ENCODE results near the gene RRP1.

Gene RRP1

DNA sequence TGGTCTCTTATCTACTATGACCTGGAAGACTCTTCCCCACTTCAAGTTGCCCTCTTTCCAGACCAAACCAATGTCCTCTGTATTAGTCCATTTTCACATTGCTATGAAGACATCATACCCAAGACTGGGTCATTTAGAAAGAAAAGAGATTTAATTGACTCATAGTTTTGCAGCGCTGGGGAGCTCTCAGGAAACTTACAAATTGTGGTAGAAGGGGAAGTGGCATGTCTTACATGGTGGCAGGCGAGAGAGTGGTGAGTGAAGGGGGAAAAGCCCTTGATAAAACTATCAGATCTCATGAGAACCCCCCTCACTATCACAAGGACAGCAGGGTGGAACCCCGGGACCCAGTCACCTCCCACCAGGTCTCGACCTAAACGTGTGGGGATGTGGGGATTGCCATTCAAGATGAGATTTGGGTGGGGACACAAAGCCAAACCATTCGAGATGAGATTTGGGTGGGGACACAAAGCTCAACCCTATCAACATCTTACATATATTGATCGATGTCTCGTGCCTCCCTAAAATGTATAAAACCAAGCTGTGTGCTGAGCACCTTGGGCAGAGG lies 61.4 kb downstream of the RRP1 start:
- TF ChIP-seq, protein P1, sequence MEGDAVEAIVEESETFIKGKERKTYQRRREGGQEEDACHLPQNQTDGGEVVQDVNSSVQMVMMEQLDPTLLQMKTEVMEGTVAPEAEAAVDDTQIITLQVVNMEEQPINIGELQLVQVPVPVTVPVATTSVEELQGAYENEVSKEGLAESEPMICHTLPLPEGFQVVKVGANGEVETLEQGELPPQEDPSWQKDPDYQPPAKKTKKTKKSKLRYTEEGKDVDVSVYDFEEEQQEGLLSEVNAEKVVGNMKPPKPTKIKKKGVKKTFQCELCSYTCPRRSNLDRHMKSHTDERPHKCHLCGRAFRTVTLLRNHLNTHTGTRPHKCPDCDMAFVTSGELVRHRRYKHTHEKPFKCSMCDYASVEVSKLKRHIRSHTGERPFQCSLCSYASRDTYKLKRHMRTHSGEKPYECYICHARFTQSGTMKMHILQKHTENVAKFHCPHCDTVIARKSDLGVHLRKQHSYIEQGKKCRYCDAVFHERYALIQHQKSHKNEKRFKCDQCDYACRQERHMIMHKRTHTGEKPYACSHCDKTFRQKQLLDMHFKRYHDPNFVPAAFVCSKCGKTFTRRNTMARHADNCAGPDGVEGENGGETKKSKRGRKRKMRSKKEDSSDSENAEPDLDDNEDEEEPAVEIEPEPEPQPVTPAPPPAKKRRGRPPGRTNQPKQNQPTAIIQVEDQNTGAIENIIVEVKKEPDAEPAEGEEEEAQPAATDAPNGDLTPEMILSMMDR (IDR thresholded peaks at IDR 0.05; ENCODE audit: borderline replicate concordance, insufficient read depth, low read depth, low read length): no peak

GRCh38 chr21:43851593-43851992 lies 62.2 kb downstream of the RRP1 start:
- TF ChIP-seq, protein P1 (IDR thresholded peaks at IDR 0.05; ENCODE audit: borderline replicate concordance, insufficient read depth, low read depth, low read length): no peak
- H3K4me3 ChIP-seq (ENCODE audit: low read depth, low read length): no peak overlapping the region

More for the DNA sequence above, 61.4 kb downstream of the RRP1 start:
- H3K4me3 ChIP-seq (ENCODE audit: low read depth, low read length): no peak overlapping the region

DNA sequence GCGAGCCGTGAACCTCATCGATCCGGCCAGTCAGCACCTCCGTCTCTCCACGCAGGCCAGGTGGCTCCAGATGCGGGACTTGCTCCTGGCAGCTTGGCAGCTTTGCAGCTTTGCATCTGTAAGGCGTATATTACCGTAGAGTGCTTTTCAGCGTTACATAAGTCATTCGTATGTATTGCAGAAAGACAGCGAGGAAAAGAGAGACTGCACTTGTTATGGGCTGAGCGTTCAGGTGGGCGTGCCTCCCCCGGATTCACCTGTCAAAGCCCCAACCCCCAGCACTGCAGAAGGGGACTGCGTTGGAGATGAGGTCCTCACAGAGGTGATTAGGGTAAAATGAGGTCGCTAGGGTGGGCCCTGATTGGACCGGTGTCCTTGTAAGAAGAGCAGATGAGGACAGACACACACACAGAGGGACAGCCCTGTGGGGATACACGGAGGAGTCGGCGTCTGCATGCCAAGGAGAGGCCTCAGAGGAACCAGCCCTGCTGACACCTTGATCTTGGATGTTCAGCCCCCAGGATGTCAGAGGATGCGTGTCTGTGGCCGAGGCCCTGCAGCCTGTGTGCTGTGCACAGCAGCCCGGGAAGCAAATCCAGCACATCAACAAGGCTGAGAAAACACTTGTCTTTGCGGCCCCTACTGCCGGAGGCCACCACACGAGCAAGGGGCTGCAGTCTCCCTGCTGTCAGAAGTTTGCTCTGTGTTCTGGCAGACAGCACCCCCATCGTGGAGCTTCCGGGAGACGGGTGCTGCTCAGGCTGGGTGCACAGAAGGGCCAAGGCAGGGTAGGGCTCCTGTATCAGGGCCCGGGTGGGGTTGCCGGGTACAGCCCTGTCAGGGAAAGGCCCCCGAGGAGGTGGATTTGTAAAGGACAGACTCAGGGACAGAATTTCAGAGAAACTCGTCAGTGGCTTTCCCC lies 64.7 kb downstream of the RRP1 start:
- H3K4me3 ChIP-seq (ENCODE audit: low read depth, low read length): no peak overlapping the region

More for the DNA sequence above, 64.7 kb downstream of the RRP1 start:
- TF ChIP-seq, protein P1 (IDR thresholded peaks at IDR 0.05; ENCODE audit: borderline replicate concordance, insufficient read depth, low read depth, low read length): no peak

All from GM12875 (cell line).